Fibroblast of skin of left quadriceps (primary cell): ENCODE data around the gene CAMK2B.

Source experiments
- DNase-seq, 2 experiments: peaks; one replicate each; pipeline ENCODE4 v3.0.0-alpha.2; 2013; ENCODE audit warnings: low read depth in 2 of 2

Gene CAMK2B

GRCh38 chr7:44275957-44276570 lies 49.3 kb downstream of the CAMK2B start:
- DNase-seq = no peak

DNA sequence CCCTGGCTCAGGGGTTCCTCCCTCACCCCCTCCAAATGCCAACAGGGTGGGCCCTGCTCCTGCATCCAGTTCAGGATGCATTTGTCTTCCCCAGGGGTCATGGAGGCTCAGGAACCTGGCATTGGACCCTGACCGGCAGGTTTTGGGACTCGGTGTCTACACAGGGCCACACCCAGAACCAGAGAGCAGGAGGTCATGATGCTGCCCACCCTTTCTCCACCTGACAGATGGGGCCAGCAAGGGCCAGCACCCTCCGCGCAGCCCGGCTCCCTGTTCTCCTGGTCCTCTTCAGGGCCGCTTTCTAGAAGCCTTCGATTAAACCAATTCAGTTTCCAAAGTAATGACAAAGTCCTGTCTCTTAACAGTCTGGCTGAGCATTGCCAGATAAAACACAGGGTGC lies 50.2 kb downstream of the CAMK2B start:
- DNase-seq = no peak

DNA sequence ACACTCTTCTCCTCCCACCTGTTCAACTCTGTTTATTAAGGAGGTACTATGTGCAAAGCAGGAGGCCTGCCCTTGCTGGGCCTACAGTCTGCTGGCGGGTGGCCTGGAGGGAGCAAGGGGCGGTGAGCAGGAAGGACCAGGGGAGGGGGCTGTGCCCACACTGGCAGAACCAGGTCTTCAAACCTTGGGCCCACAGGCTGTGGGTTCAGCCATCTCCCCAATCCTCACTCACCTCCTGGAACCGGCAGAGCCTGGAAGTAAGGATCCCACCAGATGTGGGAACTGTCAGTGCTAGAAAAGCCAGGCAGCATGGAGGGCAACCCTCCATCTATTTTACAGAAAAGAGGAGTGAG lies 50.8 kb downstream of the CAMK2B start:
- DNase-seq = no peak

- no peak for DNase-seq
These were observed 51.4 kb downstream of the CAMK2B start for GRCh38 chr7:44273681-44274622.

DNA sequence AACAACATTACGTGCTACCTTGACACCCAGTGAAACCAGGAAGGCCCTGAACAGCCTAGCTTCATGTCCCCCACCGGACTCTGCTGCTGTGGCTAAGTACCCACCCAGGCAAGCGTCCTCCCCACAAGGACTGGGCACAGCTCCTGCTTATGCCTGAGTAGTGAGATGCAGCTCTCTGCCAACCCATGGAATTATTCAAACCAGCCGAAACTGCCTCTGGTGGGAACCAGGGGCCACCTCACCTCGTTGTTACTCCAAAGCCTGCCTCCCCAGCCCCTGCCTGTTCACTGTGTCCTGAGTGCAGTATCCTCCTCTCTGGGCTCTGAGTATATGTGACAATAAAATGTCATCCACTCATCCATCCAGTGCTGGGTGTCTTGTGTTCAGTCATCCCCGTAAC lies 52.4 kb downstream of the CAMK2B start:
- DNase-seq = no peak

DNA sequence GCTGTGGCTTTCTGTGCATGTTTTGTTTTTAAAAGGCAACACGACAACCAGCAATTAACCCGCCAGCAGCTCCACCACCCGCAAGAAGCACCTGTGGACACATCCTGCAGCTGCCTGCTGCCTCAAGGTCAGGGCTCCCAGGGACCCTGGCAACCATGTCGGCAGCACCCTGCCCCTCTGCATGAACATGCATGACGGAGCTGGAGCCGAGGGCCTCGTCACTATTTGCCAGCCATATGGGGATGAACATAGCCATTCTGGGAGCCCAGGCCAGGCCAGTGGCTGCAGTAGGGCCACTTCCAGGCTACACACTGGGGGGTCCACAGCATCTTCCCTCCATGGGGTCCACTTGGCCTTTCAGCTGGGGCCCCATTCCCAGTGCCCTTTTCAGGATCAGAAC lies 52.9 kb downstream of the CAMK2B start:
- no peak for DNase-seq

DNA sequence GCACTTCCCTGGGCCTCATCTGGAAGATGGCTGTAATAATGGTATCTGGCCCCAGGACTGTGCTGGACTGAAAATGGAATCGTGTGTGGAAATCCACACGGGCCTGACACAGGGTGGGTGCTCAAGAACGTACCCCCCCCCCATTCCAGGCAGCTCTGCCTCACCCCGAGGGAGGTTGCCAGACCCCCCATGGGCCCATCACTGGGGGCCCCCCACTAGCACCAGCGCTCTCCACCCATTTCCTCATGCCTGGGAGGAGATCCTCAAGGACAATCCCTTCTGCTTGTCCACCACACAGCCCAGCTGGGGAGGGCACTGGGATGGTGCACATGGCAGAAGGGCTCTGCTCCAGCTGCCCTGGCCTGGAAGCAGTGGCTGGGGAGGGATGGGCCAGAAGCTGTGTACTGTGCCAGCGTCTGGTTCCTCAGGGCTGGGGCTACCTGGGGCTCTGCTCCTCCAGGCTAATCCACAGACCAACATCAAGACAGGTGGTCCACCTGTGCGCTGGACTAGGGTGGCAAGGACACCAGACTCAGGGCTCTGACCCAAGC lies 55.4 kb downstream of the CAMK2B start:
- no peak for DNase-seq

- DNase-seq = no peak
These were observed 56.0 kb downstream of the CAMK2B start for GRCh38 chr7:44269417-44269816.

- DNase-seq = no peak
These were observed 56.7 kb downstream of the CAMK2B start for GRCh38 chr7:44268671-44269070.

GRCh38 chr7:44267719-44268421 lies 57.5 kb downstream of the CAMK2B start:
- DNase-seq = no peak

DNA sequence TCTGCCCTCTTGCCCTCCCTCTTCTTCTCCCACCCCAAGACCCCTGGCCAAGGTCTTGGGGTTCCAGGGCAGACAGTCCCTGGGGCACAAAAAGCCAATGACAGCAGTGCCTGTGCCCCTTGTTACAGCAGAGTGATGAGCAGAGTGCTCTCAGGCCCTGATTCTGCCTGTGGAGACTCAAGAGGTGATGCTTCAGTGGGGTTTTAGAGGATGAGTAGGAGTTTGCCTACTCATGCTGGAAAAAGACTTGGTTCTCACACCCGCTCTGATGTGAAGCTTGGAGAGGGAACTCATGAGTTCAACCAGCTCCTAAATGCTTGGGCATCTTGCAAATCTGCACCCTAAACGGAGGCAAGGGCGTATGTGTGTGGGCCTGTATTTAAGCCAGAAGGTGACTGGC lies 58.2 kb downstream of the CAMK2B start:
- DNase-seq = no peak

- DNase-seq = no peak
These were observed 58.9 kb downstream of the CAMK2B start for GRCh38 chr7:44266526-44266925.

DNA sequence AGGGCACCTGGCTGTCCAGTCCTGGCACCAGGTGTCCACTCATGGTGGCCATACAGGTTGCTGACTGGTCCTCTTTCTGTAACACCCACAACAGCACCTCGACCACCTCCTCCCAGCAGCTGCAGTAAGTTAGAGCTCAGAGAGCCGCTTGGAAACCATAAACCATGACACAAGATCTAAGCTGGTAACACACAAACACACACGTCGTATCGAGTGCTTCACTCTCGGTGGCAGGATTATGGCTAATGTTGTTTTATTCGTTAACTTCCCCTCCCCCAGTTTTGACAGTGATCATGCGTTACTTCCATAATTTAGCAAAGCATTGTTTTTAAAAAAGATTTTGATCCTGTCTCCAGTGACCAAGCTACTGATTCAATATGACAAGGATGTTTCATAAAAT lies 59.7 kb downstream of the CAMK2B start:
- no peak for DNase-seq

DNA sequence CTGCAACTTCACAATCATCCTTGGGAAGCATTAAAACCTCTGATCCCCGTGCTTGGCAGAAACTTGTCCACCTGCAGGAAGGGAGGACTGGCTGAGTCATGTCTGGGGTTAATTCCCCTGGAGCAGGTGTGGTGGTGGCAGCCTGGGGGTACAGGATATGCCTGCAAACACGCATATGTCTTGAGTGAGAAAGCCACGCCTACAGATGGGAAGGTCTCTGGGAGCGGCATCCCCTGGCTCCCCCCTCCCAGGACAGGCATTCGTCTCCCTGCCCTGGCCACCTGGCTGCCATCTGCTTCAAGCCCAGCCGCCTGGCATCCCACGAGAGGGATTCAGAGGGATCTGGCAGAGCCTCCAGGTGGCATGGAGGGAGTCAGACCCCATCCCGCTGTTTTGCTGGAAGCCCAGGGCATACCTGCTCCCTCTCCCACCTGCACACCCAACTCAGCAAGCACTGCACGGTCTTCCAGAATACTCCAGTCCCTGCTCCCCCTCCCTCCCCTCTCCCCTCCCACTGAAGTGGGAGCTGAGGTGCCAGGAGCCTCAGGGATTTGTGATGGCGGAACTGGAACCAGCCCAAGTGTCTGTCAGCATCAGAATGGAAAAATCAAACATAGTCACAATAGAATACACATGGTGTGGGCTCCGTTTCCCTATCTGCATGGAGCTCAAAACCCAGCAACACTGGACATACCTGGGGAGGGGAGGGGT lies 61.0 kb downstream of the CAMK2B start:
- no peak for DNase-seq

GRCh38 chr7:44263326-44264082 lies 61.9 kb downstream of the CAMK2B start:
- no peak for DNase-seq

GRCh38 chr7:44262031-44262430 lies 63.4 kb downstream of the CAMK2B start:
- no peak for DNase-seq

- DNase-seq = no peak
These were observed 64.2 kb downstream of the CAMK2B start for GRCh38 chr7:44261240-44261639.

GRCh38 chr7:44259547-44260457 lies 65.6 kb downstream of the CAMK2B start:
- DNase-seq = peak; percentile 71 to 75

GRCh38 chr7:44258865-44259546 lies 66.4 kb downstream of the CAMK2B start:
- no peak for DNase-seq

DNA sequence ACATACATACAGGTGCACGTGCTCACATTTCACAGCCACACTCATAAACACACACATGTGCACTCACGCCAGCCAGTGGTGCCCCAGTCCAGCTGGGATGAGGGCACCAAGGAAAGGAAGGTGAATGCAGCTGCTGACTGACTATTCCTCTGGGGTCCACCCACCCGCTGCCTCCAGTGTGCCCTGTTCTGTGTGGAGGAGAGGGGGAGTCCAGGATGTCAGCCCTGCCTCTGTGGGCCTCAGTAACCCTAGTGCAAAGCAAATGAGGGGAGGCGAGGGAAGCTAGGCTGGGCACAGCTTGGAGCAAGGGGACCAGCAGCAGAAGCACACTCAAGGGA lies 67.0 kb downstream of the CAMK2B start:
- no peak for DNase-seq
